Sigmoid colon (tissue), 4 donors: ENCODE measurements around the gene BICC1.

Source experiments
- CTCF ChIP-seq, 4 experiments: fragments of 450-650 bp in 3 of 4; fragments of 200-600 bp in 1 of 4; IDR thresholded peaks; one replicate each; pipeline ENCODE4 v1.5.1; 2016 to 2019; ENCODE audit warnings: antibody characterized with exemption in 4 of 4, mild to moderate bottlenecking in 3 of 4, moderate library complexity in 2 of 4
- EP300 ChIP-seq, 4 donors: sonication (generic); formaldehyde crosslinking; IDR thresholded peaks; one replicate each; pipeline ENCODE4 v1.6.1; 2017; ENCODE audit warnings: antibody characterized with exemption in 4 of 4
- POLR2A ChIP-seq, 2 donors: fragments of 450-650 bp; IDR thresholded peaks; one replicate each; pipeline ENCODE4 v1.6.1; 2016; ENCODE audit warnings: antibody characterized with exemption in 2 of 2, mild to moderate bottlenecking in 2 of 2, moderate library complexity in 2 of 2
- POLR2AphosphoS5 ChIP-seq, 4 donors: sonication (generic); formaldehyde crosslinking; IDR thresholded peaks; one replicate each; pipeline ENCODE4 v1.6.1; 2017; ENCODE audit warnings: antibody characterized with exemption in 4 of 4

- TF ChIP-seq CTCF (IDR thresholded peaks at IDR 0.05), result no peak
- TF ChIP-seq POLR2A (IDR thresholded peaks at IDR 0.05), result no peak
- no peak for TF ChIP-seq POLR2AphosphoS5 (IDR thresholded peaks at IDR 0.05)
- no peak for TF ChIP-seq EP300 (IDR thresholded peaks at IDR 0.05)
Observed at GRCh38 chr10:58667658-58668310, 155.1 kb downstream of the BICC1 start.
